B cell (primary cell): Measurements from ENCODE around the gene ARRB1. TPM values are rescaled to one million over a fixed set of nuclear protein-coding genes. Genes with fewer than 3 reads are reported as not detected.

Experiments used
- ATAC-seq: fragments of 200-7000 bp; cut with Tn5 transposase; one replicate; pipeline ENCODE4 v1.10.0; 2021; ENCODE audit warnings: low read depth, mild to moderate bottlenecking, moderate number of reproducible peaks, moderate library complexity
- CTCF ChIA-PET: fragments of 350-600 bp; sonication (Branson Sonifier 250); formaldehyde crosslinking; loops from one replicate; lab custom pipeline; 2021; ENCODE audit warnings: antibody characterized with exemption, inconsistent platforms; lab: Charles Lee
- POLR2A ChIA-PET: fragments of 350-600 bp; sonication (Branson Sonifier 250); formaldehyde crosslinking; loops from one replicate; lab custom pipeline; 2021; ENCODE audit warnings: antibody characterized with exemption; lab: Charles Lee
- DNase-seq: peaks from one replicate; pipeline ENCODE4 v3.0.0; 2013
- H2AFZ ChIP-seq: 2 replicates; pipeline ENCODE4 v1.6.1; 2012; ENCODE audit warnings: mild to moderate bottlenecking, low read depth, low read length; ENCODE audit not compliant: insufficient read depth, poor library complexity, severe bottlenecking
- H3K27ac ChIP-seq, 2 donors: 1 replicate in 1 of 2; 2 replicates in 1 of 2; pipeline ENCODE4 v1.5.1; 2012 to 2013; ENCODE audit warnings: low read length in 2 of 2, mild to moderate bottlenecking in 2 of 2, moderate library complexity in 1 of 2
- H3K27me3 ChIP-seq, 4 experiments: fragments of 200-600 bp in 1 of 4; sonication (generic) in 1 of 4; replicated peaks in 1 of 4; 1 replicate in 2 of 4; 2 replicates in 2 of 4; pipeline versions ENCODE4 v1.6.1 to v1.7.0; 2013 to 2016; ENCODE audit warnings: low read length in 3 of 4, mild to moderate bottlenecking in 2 of 4, mixed read lengths in 1 of 4, moderate library complexity in 1 of 4; ENCODE audit not compliant: insufficient read depth in 4 of 4, control insufficient read depth in 3 of 4; ENCODE audit errors: control extremely low read depth in 1 of 4
- H3K36me3 ChIP-seq, 2 experiments: replicated peaks in 1 of 2; 1 replicate in 1 of 2; 2 replicates in 1 of 2; pipeline versions ENCODE4 v1.6.1 to v1.7.1; 2013; ENCODE audit warnings: low read length in 1 of 2; ENCODE audit not compliant: insufficient read depth in 2 of 2, control insufficient read depth in 1 of 2; ENCODE audit errors: control extremely low read depth in 1 of 2, extremely low read depth in 1 of 2
- H3K4me1 ChIP-seq, 2 donors: fragments of 200-600 bp in 1 of 2; sonication (generic) in 1 of 2; 1 replicate in 1 of 2; 2 replicates in 1 of 2; pipeline versions ENCODE4 v1.5.1 to v1.6.1; 2013 to 2017; ENCODE audit warnings: low read length in 2 of 2; ENCODE audit not compliant: control insufficient read depth in 2 of 2, insufficient read depth in 2 of 2
- H3K4me2 ChIP-seq: replicated peaks from 2 replicates; pipeline ENCODE3; 2012; ENCODE audit warnings: mild to moderate bottlenecking, low read depth, low read length; ENCODE audit not compliant: poor library complexity, severe bottlenecking
- H3K4me3 ChIP-seq, 5 experiments: fragments of 200-600 bp in 1 of 5; sonication (generic) in 1 of 5; 1 replicate in 3 of 5; 2 replicates in 2 of 5; pipeline versions ENCODE4 v1.5.1 to v1.7.0; 2011 to 2016; ENCODE audit warnings: low read length in 4 of 5, mild to moderate bottlenecking in 4 of 5, low read depth in 2 of 5, control low read depth in 1 of 5, moderate library complexity in 1 of 5; ENCODE audit not compliant: insufficient read depth in 1 of 5; ENCODE audit errors: control extremely low read depth in 1 of 5, extremely low read depth in 1 of 5
- H3K79me2 ChIP-seq: fragments of 200-600 bp; sonication (generic); one replicate; pipeline ENCODE4 v1.6.0; 2016; ENCODE audit warnings: low read length; ENCODE audit not compliant: control insufficient read depth, insufficient read depth
- H3K9ac ChIP-seq: fragments of 200-600 bp; sonication (generic); 2 replicates; pipeline ENCODE4 v1.6.1; 2017; ENCODE audit warnings: mild to moderate bottlenecking, low read length, moderate library complexity
- H3K9me3 ChIP-seq, 3 donors: one replicate each; pipeline versions ENCODE4 v1.6.1 to v1.7.1; 2013; ENCODE audit warnings: low read length in 2 of 3; ENCODE audit not compliant: control insufficient read depth in 2 of 3, insufficient read depth in 1 of 3; ENCODE audit errors: control extremely low read depth in 1 of 3
- H4K20me1 ChIP-seq: 2 replicates; pipeline ENCODE4 v1.6.0; 2012; ENCODE audit warnings: mild to moderate bottlenecking, low read length; ENCODE audit not compliant: insufficient read depth, control insufficient read depth, poor library complexity, severe bottlenecking
- H3K27ac Mint-ChIP-seq: one replicate; pipeline ENCODE4 v1.8.0; 2021; ENCODE audit warnings: mixed read lengths
- H3K27me3 Mint-ChIP-seq: one replicate; pipeline ENCODE4 v1.8.0; 2021; ENCODE audit warnings: mixed read lengths
- H3K4me1 Mint-ChIP-seq: one replicate; pipeline ENCODE4 v1.8.0; 2021; ENCODE audit warnings: mixed read lengths
- H3K4me3 Mint-ChIP-seq: one replicate; pipeline ENCODE4 v1.8.0; 2021; ENCODE audit warnings: mixed read lengths
- H3K9me3 Mint-ChIP-seq: one replicate; pipeline ENCODE4 v1.8.0; 2022; ENCODE audit warnings: mixed read lengths; ENCODE audit not compliant: insufficient read depth
- CTCF ChIP-seq: fragments of 200-600 bp; IDR thresholded peaks from one replicate; pipeline ENCODE4 v1.8.0; 2022; ENCODE audit warnings: antibody characterized with exemption, mild to moderate bottlenecking
- EZH2 ChIP-seq: IDR thresholded peaks from 2 replicates; pipeline ENCODE4 v1.6.1; 2012; ENCODE audit warnings: borderline replicate concordance, low read depth, mild to moderate bottlenecking, moderate library complexity, low read length; ENCODE audit not compliant: insufficient read depth, poor library complexity, severe bottlenecking
- WGBS: methylation state at CpG from one replicate; pipeline ENCODE4 v1.1.5; 2013; ENCODE audit warnings: missing lambda C conversion rate; ENCODE audit not compliant: insufficient coverage; 5-methylcytosine and 5-hydroxymethylcytosine counted together
- intact Hi-C: fragments of 100-400 bp; cut with micrococcal nuclease; formaldehyde crosslinking; loops from one replicate; pipeline ENCODE4 v1.10.0; 2022
- polyA plus RNA-seq: library from polyadenylated mRNA; depleted of rRNA; stranded (reverse); fragments of >200 nt; gene quantifications from 2 replicates; pipeline ENCODE4 v1.2.3, GENCODE V29; 2012
- total RNA-seq, 2 donors: library from RNA; stranded (reverse); fragments of 120-200 nt in 1 of 2; gene quantifications; 1 replicate in 1 of 2; 2 replicates in 1 of 2; pipeline versions ENCODE4 v1.2.3 to v1.2.4, GENCODE V29; 2013 to 2022

Gene ARRB1
- total and polyA plus RNA-seq, 2 donors (not counting 1 experiment from before 2014, with no cell fraction given): 1.0 to 1.9 TPM

GRCh38 chr11:75398906-75399305 lies 47.4 kb upstream of the ARRB1 start:
- Histone ChIP-seq H3K9me3 (no peaks in the 10 kb centered on the region), H2AFZ (peak overlapping the region; percentile 74), H3K36me3 (peaks cover 15 to 34% of the 10 kb centered on the region in 2 experiments), H3K9ac (no peak overlapping the region), H3K4me2 (peak overlapping the region; percentile 74), H3K79me2 (peaks cover 20% of the 10 kb centered on the region), H3K4me3 (no peak overlapping the region), H3K27ac (no peak overlapping the region), H3K27me3 (no peaks in the 10 kb centered on the region), H3K4me1 (peaks cover 20 to 29% of the 10 kb centered on the region in 2 donors), H4K20me1 (peaks cover 38% of the 10 kb centered on the region)
- ChIA-PET CTCF (interaction anchor here (1.3 to 2.1 kb wide), 4 partner anchors 9 to 158 kb away, joined by 3 to 7 read pairs (median 6); partner anchors contain the start of gene TPBGL), POLR2A (no interaction called here)
- intact Hi-C loops: loop anchor here (1.0 kb wide), 2 partner anchors 11 to 127 kb away; no protein-coding TSS in a partner anchor
- TF ChIP-seq EZH2: no peak
- no peak for TF ChIP-seq CTCF
- ATAC-seq (no peak), DNase-seq (no peak)
- Mint-ChIP-seq H3K9me3 (no peaks in the 10 kb centered on the region), H3K4me3 (peak overlapping the region; percentile 88), H3K27me3 (peaks cover 11% of the 10 kb centered on the region), H3K27ac (peak overlapping the region; percentile 95), H3K4me1 (peaks cover 37% of the 10 kb centered on the region)
- WGBS: 88% methylated on average over 1 of the region's 8 CpGs

- CTCF ChIA-PET: interaction anchor here (1.1 kb wide), 1 partner anchor 14 kb away, joined by 3 read pairs; no protein-coding TSS in a partner anchor
- H3K4me2 ChIP-seq: no peak overlapping the region
- H2AFZ ChIP-seq: no peak overlapping the region
- ATAC-seq: no peak
- peaks cover 0 to 3% of the 10 kb centered on the region in 2 donors for H3K4me1 ChIP-seq
- peaks cover 0 to 3% (median under 1%) of the 10 kb centered on the region in 4 experiments for H3K27me3 ChIP-seq
- H3K4me3 ChIP-seq: no peak overlapping the region
- H4K20me1 ChIP-seq: no peaks in the 10 kb centered on the region
- no peak for DNase-seq
- Mint-ChIP-seq H3K9me3 (no peaks in the 10 kb centered on the region), H3K4me3 (no peak overlapping the region), H3K27ac (no peak overlapping the region), H3K27me3 (peaks cover 21% of the 10 kb centered on the region), H3K4me1 (peaks cover 5% of the 10 kb centered on the region)
- intact Hi-C loops: no loop called here
- POLR2A ChIA-PET: no interaction called here
- H3K36me3 ChIP-seq: no peaks in the 10 kb centered on the region
- no peak overlapping the region for H3K9ac ChIP-seq
- no peaks in the 10 kb centered on the region for H3K79me2 ChIP-seq
- no peak overlapping the region for H3K27ac ChIP-seq
- TF ChIP-seq CTCF: no peak
- TF ChIP-seq EZH2: no peak
- H3K9me3 ChIP-seq: no peaks in the 10 kb centered on the region
- WGBS: 88% methylated on average over 4 of the region's 8 CpGs
These were observed 42.8 kb upstream of the ARRB1 start for GRCh38 chr11:75394085-75394840.
